HG03280 (cell line): Measurements from ENCODE around the gene RC3H1.
"Not testable (repeated sequence)": the region's sequence is repeated elsewhere in the genome, so short reads cannot be mapped to it uniquely, and the experiment has no call there.

Experiments used
- ATAC-seq: cut with Tn5 transposase; IDR thresholded peaks from one replicate; pipeline ENCODE4 v1.9.1; 2021; ENCODE audit warnings: mild to moderate bottlenecking, moderate library complexity; ENCODE audit not compliant: unreplicated experiment

RC3H1 gene

GRCh38 chr1:174022080-174022975 is at the start of gene RC3H1:
RC3H1 (minus strand) TSS chr1:174022357; CDS start chr1:173992985, 29,372 bp downstream.
- ATAC-seq = peak; percentile 90

- no peak for ATAC-seq
Measured at GRCh38 chr1:174070614-174071013, 48.5 kb upstream of the RC3H1 start.

DNA sequence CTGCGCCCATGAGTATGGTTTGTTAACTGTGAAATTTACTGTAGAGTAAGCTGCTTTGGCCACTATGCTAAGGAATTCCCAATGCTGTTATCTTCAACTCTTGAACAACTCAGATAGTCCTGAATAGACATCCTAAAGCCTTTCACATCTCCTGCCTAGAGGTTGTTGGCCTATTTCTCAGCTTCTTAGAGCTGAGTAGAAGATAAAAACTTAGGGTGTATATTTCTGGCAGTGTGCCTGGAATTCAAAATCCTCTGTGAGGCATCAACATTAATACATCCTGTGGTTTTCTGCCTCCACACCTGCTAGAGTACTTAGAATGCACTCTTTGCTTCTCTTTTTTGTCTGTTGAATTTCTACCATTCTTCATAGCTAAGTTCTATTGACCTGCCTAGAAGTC is 45.8 kb upstream of the RC3H1 start:
- no peak for ATAC-seq

DNA sequence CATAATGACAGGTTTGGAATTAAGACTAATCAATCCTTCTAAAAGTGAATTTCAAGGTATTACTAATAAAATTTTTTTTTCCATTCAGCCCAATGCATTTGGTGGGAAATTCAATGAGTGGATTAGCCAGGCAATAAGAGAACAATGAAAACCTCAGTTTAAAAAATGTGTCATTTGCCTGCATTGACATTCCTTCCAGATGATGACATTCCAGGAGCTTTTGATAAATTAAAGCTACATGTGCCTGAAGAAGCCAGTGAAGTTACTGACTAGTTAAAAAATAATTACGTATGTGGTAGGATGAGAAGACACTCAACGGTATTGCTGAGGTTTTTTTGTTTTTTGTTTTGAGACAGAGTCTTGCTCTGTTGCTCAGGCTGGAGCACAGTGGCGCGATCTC is 37.9 kb upstream of the RC3H1 start:
- no peak for ATAC-seq

GRCh38 chr1:174058624-174059023 is 36.5 kb upstream of the RC3H1 start:
- ATAC-seq = no peak

GRCh38 chr1:174056609-174057008 is 34.5 kb upstream of the RC3H1 start:
- not testable (repeated sequence) for ATAC-seq

DNA sequence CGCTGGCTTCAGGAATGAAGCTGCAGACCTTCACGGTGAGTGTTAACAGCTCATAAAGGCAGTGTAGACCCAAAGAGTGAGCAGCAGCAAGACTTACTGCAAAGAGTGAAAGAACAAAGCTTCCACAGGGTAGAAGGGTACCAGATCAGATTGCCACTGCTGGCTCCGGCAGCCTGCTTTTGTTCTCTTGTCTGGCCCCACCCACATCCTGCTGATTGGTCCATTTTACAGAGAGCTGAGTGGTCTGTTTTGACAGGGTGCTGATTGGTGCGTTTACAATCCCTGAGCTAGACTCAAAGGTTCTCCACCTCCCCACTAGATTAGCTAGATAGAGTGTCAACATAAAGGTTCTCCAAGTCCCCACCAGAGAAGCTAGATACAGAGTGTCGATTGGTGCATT is 33.6 kb upstream of the RC3H1 start:
- ATAC-seq = not testable (repeated sequence)

- ATAC-seq = no peak
Measured at GRCh38 chr1:174053826-174054225, 31.7 kb upstream of the RC3H1 start.

DNA sequence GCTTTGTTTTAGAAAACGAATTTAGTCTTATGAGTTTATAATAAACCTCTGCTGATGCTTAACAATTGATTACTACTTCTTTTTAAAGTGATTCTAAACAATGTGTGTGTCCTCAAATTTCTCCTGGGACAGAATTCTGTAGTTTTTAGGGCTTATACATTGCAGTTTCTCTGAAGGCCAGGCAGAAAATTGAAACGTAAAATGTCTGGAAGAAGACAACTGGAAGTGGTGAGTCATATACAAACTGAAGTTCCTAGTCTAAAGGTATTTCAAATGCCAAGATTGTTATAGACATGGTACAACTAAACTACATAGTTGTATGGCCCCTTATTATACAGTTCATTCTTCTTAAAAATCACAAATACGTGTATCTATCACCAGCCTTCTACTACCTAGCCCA is 30.5 kb upstream of the RC3H1 start:
- ATAC-seq = no peak

DNA sequence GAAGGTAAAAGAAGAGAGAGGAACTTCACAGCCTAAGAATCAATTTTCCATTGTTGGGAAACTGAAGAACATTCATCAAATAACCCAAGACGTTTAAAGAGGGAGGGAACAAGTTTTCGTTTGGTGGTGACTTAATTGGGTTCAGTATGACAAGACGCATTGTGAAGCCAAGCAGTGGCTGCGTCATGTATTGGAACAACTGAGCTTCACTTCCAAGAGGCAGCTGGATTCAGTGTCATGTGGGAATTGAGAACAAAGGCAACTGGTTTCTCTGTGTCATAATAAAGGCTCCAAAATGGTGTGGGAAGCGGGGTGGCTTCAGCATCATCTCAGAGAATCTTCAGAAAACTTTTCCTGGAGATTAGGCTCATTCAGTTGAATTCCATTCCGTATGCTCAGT is 29.8 kb upstream of the RC3H1 start:
- ATAC-seq = no peak

DNA sequence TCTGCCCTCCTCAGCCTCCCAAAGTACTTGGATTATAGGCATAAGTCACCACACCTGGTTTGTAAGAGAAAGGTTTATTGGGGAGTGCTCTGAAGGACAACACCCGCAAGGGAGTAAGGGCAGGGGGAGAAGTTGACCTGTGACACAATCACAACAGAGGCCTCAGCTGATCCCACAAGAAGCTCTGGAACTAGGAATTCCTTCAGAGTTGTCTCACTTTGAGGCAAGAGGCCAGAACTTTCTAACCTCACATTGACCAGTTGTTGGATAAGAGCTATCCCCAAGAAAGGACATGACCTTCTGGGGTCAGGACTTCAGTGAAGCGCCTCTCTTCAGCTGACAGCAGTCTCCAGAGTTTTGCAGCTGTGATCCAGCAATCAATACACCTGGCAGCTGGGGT is 27.4 kb upstream of the RC3H1 start:
- ATAC-seq = no peak

GRCh38 chr1:174044418-174045222 is 22.5 kb upstream of the RC3H1 start:
- ATAC-seq = no peak

- ATAC-seq = not testable (repeated sequence)
Measured at GRCh38 chr1:174042509-174042908, 20.4 kb upstream of the RC3H1 start.

- no peak for ATAC-seq
Measured at GRCh38 chr1:174041369-174041768, 19.2 kb upstream of the RC3H1 start.

- ATAC-seq = no peak
Measured at GRCh38 chr1:174040387-174040786, 18.2 kb upstream of the RC3H1 start.

- no peak for ATAC-seq
Measured at GRCh38 chr1:174039027-174039426, 16.9 kb upstream of the RC3H1 start.

- no peak for ATAC-seq
Measured at GRCh38 chr1:174036798-174037197, 14.6 kb upstream of the RC3H1 start.

DNA sequence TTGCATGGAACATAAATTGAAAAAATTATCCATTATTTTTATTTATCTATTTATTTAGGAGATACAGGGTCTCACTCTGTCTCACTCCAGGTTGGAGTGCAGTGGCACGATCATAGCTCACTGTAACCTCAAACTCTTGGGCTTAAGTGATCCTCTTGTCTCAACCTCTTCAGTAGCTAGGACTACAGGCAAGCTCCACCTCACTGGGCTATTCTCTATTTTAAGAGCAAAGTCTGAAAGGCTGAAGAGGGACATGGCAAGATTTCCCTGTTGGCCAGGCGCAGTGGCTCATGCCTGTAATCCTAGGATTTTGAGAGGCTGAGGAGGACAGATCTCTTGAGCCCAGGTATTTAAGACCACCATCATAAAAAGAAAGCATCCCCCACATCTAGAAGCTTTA is 14.0 kb upstream of the RC3H1 start:
- ATAC-seq = no peak

- no peak for ATAC-seq
Measured at GRCh38 chr1:174032671-174033222, 10.6 kb upstream of the RC3H1 start.

GRCh38 chr1:174031099-174031498 is 8.9 kb upstream of the RC3H1 start:
- no peak for ATAC-seq

DNA sequence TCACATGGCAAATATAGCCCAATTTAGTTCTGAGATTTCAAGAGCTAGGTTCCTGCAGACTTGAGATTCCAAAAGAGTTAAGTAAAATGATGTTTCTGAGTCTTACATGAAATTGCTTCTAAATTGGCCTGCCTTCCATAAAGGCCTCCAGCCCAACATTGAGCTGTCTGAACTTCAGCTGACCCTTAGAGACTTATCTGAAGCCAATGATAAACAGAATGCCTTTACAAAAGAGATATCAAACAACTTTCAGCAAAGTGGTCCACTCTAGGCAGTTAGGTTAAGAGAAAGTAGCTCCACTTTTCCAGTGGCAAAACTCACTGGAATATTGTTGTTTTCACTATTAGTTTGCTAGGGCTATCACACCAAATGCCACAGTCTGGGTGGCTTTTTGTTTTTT is 6.3 kb upstream of the RC3H1 start:
- ATAC-seq = no peak

- no peak for ATAC-seq
Measured at GRCh38 chr1:174023440-174023839, 1.3 kb upstream of the RC3H1 start.
